Measurements from ENCODE around the gene AANAT.

DNA sequence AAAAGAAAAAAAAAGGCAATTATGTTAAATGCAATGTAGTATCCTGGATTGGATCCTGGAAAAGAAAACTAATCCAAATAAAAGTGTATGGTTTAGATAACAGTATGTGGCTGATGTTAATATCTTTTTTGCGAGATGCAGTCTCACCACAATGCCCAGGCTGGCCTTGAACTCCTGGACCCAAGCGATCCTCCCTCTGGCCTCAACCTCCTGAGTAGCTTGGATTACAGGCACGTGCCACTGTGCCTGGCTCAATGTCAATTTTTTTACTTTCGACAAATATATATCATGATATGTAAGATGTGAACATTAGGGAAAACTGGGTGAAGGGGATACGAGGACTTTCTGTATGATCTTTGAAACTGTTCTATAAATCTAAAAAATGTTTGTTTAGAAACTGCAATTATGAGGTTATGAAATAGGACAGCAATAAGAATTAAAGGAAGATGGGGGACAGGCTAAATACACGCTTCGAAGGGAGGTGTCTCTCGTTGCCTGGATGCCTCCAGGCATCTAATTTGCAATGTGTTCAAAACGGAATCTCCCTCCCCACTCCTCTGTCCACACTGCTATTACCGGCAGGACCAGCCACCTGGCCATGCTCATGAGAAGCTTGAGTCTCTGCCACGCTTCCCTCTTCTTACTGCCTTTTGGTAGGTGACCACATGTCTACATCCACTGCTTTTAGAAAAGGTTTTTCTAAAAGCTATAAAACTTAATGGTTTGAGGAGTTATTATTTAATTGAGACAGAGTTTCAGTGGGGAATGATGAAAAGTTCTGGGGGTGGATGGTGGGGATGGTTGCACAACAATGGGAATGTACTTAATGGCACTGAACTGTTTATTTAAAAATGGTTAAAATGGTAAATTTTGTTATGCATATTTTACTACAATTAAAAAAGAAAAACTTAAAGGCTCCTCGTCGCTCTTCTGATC, 29.7 kb upstream of the AANAT start:
- TF ChIP-seq, protein P1, sequence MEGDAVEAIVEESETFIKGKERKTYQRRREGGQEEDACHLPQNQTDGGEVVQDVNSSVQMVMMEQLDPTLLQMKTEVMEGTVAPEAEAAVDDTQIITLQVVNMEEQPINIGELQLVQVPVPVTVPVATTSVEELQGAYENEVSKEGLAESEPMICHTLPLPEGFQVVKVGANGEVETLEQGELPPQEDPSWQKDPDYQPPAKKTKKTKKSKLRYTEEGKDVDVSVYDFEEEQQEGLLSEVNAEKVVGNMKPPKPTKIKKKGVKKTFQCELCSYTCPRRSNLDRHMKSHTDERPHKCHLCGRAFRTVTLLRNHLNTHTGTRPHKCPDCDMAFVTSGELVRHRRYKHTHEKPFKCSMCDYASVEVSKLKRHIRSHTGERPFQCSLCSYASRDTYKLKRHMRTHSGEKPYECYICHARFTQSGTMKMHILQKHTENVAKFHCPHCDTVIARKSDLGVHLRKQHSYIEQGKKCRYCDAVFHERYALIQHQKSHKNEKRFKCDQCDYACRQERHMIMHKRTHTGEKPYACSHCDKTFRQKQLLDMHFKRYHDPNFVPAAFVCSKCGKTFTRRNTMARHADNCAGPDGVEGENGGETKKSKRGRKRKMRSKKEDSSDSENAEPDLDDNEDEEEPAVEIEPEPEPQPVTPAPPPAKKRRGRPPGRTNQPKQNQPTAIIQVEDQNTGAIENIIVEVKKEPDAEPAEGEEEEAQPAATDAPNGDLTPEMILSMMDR (conservative IDR thresholded peaks at IDR 0.05; ENCODE audit: low read length): no peak
- no peak for TF ChIP-seq EZH2phosphoT487 (IDR thresholded peaks at IDR 0.05; ENCODE audit: borderline replicate concordance, low read depth, low read length)

All from OCI-LY7 (cell line).